Hepatocyte (in vitro differentiated cells): ENCODE measurements around the gene PPP1R12A.

ENCODE experiments used
- EZH2 ChIP-seq: fragments of 200-600 bp; sonication (generic); IDR thresholded peaks from 2 replicates; pipeline ENCODE4 v1.6.1; 2016; ENCODE audit warnings: antibody characterized with exemption, mild to moderate bottlenecking, borderline replicate concordance
- TF ChIP-seq, protein P1 (sequence below): fragments of 200-600 bp; sonication (generic); IDR thresholded peaks from 2 replicates; pipeline ENCODE4 v1.5.1; 2016; ENCODE audit warnings: antibody characterized with exemption, mild to moderate bottlenecking; ENCODE audit not compliant: poor library complexity

DNA sequence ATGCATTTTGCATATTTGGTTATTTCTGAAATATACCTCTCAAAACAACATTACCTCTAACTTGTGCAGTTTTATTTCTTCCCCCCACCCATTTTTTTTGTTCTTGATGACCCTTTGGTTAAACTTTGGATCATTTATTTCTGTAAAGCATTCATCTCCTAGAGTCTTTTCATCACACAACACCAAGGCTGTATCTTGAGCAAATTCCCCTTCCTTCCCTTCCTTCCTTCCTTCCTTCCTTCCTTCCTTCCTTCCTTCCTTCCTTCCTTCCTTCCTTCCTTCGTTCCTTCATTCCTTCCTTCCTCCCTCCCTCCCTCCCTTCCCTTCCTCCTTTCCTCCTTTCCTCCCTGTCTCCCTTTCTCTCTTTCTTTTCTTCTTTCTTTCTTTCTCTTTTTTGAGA is 43.8 kb upstream of the PPP1R12A start:
- TF ChIP-seq, protein P1, sequence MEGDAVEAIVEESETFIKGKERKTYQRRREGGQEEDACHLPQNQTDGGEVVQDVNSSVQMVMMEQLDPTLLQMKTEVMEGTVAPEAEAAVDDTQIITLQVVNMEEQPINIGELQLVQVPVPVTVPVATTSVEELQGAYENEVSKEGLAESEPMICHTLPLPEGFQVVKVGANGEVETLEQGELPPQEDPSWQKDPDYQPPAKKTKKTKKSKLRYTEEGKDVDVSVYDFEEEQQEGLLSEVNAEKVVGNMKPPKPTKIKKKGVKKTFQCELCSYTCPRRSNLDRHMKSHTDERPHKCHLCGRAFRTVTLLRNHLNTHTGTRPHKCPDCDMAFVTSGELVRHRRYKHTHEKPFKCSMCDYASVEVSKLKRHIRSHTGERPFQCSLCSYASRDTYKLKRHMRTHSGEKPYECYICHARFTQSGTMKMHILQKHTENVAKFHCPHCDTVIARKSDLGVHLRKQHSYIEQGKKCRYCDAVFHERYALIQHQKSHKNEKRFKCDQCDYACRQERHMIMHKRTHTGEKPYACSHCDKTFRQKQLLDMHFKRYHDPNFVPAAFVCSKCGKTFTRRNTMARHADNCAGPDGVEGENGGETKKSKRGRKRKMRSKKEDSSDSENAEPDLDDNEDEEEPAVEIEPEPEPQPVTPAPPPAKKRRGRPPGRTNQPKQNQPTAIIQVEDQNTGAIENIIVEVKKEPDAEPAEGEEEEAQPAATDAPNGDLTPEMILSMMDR: no peak
- TF ChIP-seq EZH2: no peak
